ENCODE results near the gene DLX3. TPM values are rescaled to one million over a fixed set of nuclear protein-coding genes. Genes with fewer than 3 reads are reported as not detected.

The DLX3 gene
- total RNA-seq, 1 donor from 2014 or later: not detected

- no peak for DNase-seq
- ATAC-seq: no peak
- intact Hi-C loops (cut with micrococcal nuclease): no loop called here
These were observed 16.5 kb downstream of the DLX3 start for GRCh38 chr17:49978501-49978900.

- ATAC-seq (no peak), DNase-seq (no peak)
- intact Hi-C loops (cut with micrococcal nuclease): no loop called here
These were observed 17.3 kb downstream of the DLX3 start for GRCh38 chr17:49977463-49978389.

- ATAC-seq: no peak
- DNase-seq: no peak
- intact Hi-C loops (cut with micrococcal nuclease): no loop called here
These were observed 18.2 kb downstream of the DLX3 start for GRCh38 chr17:49976828-49977202.

- intact Hi-C loops (cut with micrococcal nuclease): no loop called here
- DNase-seq (no peak), ATAC-seq (no peak)
These were observed 18.7 kb downstream of the DLX3 start for GRCh38 chr17:49976163-49976827.

GRCh38 chr17:49975531-49975930 is 19.5 kb downstream of the DLX3 start:
- intact Hi-C loops (cut with micrococcal nuclease): no loop called here
- ATAC-seq: no peak
- no peak for DNase-seq

GRCh38 chr17:49973271-49973615 is 21.8 kb downstream of the DLX3 start:
- ATAC-seq (no peak), DNase-seq (no peak)
- intact Hi-C loops (cut with micrococcal nuclease): no loop called here

- intact Hi-C loops (cut with micrococcal nuclease): no loop called here
- ATAC-seq (no peak), DNase-seq (no peak)
These were observed 22.3 kb downstream of the DLX3 start for GRCh38 chr17:49972486-49973270.

GRCh38 chr17:49971848-49972485 is 23.1 kb downstream of the DLX3 start:
- intact Hi-C loops (cut with micrococcal nuclease): no loop called here
- DNase-seq (no peak), ATAC-seq (no peak)

- ATAC-seq: no peak
- DNase-seq: no peak
- intact Hi-C loops (cut with micrococcal nuclease): no loop called here
These were observed 23.7 kb downstream of the DLX3 start for GRCh38 chr17:49971199-49971847.

GRCh38 chr17:49970498-49970897 is 24.5 kb downstream of the DLX3 start:
- no peak for ATAC-seq
- intact Hi-C loops (cut with micrococcal nuclease): no loop called here
- DNase-seq: no peak

GRCh38 chr17:49969795-49970389 is 25.1 kb downstream of the DLX3 start:
- ATAC-seq (no peak), DNase-seq (no peak)
- intact Hi-C loops (cut with micrococcal nuclease): no loop called here

- no peak for DNase-seq
These were observed 25.8 kb downstream of the DLX3 start, which contains the start of gene DLX4 for GRCh38 chr17:49969134-49969759. DLX4 (plus strand) TSS chr17:49969190; CDS start chr17:49969469, 279 bp downstream.

GRCh38 chr17:49968405-49969133 is 26.5 kb downstream of the DLX3 start:
- intact Hi-C loops (cut with micrococcal nuclease): no loop called here
- peak; percentile 81 for ATAC-seq
- DNase-seq: peak; percentile 79

More at GRCh38 chr17:49969134-49969759, 25.8 kb downstream of the DLX3 start, which contains the start of gene DLX4:
- intact Hi-C loops (cut with micrococcal nuclease): no loop called here
- ATAC-seq: no peak

GRCh38 chr17:49967621-49968404 is 27.2 kb downstream of the DLX3 start:
- DNase-seq: no peak
- intact Hi-C loops (cut with micrococcal nuclease): no loop called here
- no peak for ATAC-seq

- no peak for DNase-seq
- intact Hi-C loops (cut with micrococcal nuclease): no loop called here
- no peak for ATAC-seq
These were observed 27.8 kb downstream of the DLX3 start for GRCh38 chr17:49967205-49967604.

GRCh38 chr17:49966767-49967166 is 28.3 kb downstream of the DLX3 start:
- intact Hi-C loops (cut with micrococcal nuclease): no loop called here
- ATAC-seq: no peak
- no peak for DNase-seq

- no peak for ATAC-seq
- no peak for DNase-seq
- intact Hi-C loops (cut with micrococcal nuclease): no loop called here
These were observed 29.5 kb downstream of the DLX3 start for GRCh38 chr17:49965524-49965909.

Data from left ventricle myocardium superior (tissue), 1 donor.